K562 (cell line): ENCODE results near the gene EEF1A2. TPM values are rescaled to one million over a fixed set of nuclear protein-coding genes. Genes with fewer than 3 reads are reported as not detected.

ENCODE experiments used
- CCNT2 ChIP-seq: IDR thresholded peaks from 2 replicates; pipeline ENCODE4 v1.6.1; 2011; ENCODE audit warnings: borderline replicate concordance, low read depth, mild to moderate bottlenecking, moderate library complexity, mixed read lengths, low read length; ENCODE audit not compliant: insufficient read length; ENCODE audit errors: extremely low read depth
- COPS2 ChIP-seq: fragments of 450-650 bp; conservative IDR thresholded peaks from 2 replicates; pipeline ENCODE4 v1.6.1; 2016; ENCODE audit warnings: mild to moderate bottlenecking, moderate library complexity
- EWSR1 ChIP-seq: fragments of 450-650 bp; IDR thresholded peaks from 2 replicates; pipeline ENCODE4 v1.6.1; 2018; ENCODE audit warnings: borderline replicate concordance, mild to moderate bottlenecking, low read depth, moderate library complexity; ENCODE audit not compliant: partially characterized antibody
- GTF2F1 ChIP-seq: IDR thresholded peaks from 2 replicates; pipeline ENCODE4 v1.6.1; 2011; ENCODE audit warnings: low read depth, low read length, improper control_type of control experiment
- IFI16 ChIP-seq: fragments of 250-450 bp; sonication (Bioruptor Pico); IDR thresholded peaks from 2 replicates; pipeline ENCODE4 v2.1.2; 2022; ENCODE audit warnings: mild to moderate bottlenecking, inconsistent platforms
- L3MBTL2 ChIP-seq: fragments of 450-650 bp; IDR thresholded peaks from 2 replicates; pipeline ENCODE4 v1.6.1; 2016; ENCODE audit warnings: mild to moderate bottlenecking, moderate library complexity
- LEF1 ChIP-seq: fragments of 450-650 bp; IDR thresholded peaks from 2 replicates; pipeline ENCODE4 v1.6.1; 2016; ENCODE audit warnings: mild to moderate bottlenecking
- MAFF ChIP-seq: IDR thresholded peaks from 2 replicates; pipeline ENCODE4 v1.6.1; 2012; ENCODE audit warnings: low read length, improper control_type of control experiment
- MCM5 ChIP-seq: fragments of 450-650 bp; IDR thresholded peaks from 2 replicates; pipeline ENCODE4 v1.6.1; 2016; ENCODE audit warnings: low read depth
- MEIS2 ChIP-seq: fragments of 450-650 bp; IDR thresholded peaks from 2 replicates; pipeline ENCODE4 v1.6.1; 2014; ENCODE audit warnings: mild to moderate bottlenecking; ENCODE audit not compliant: partially characterized antibody
- POLR2AphosphoS5 ChIP-seq: IDR thresholded peaks from 2 replicates; pipeline ENCODE4 v1.6.1; 2011; ENCODE audit warnings: mild to moderate bottlenecking, low read depth, low read length, moderate library complexity; ENCODE audit not compliant: control insufficient read depth, insufficient read depth
- SMAD2 ChIP-seq: fragments of 150-350 bp; IDR thresholded peaks from 2 replicates; pipeline ENCODE4 v1.6.1; 2014; ENCODE audit warnings: low read depth, mild to moderate bottlenecking, low read length
- ZKSCAN8 ChIP-seq: fragments of 200-800 bp; sonication (Bioruptor generic); IDR thresholded peaks from 2 replicates; pipeline ENCODE4 v1.6.1; 2016; ENCODE audit warnings: missing genetic modification characterization, missing compliant biosample characterization
- ZNF140 ChIP-seq: fragments of 250-450 bp; sonication (Bioruptor Pico); IDR thresholded peaks from 2 replicates; pipeline ENCODE4 v1.8.0; 2021; ENCODE audit warnings: moderate library complexity, mild to moderate bottlenecking, inconsistent platforms
- ZNF311 ChIP-seq: fragments of 250-450 bp; sonication (Bioruptor Pico); IDR thresholded peaks from 2 replicates; pipeline ENCODE4 v1.4.0; 2020; ENCODE audit warnings: mild to moderate bottlenecking, moderate library complexity
- polyA plus RNA-seq, 8 experiments: library from polyadenylated mRNA; depleted of rRNA in 4 of 8; stranded (reverse) in 5 of 8; unstranded in 3 of 8; fragments of >200 nt; fragmentation: Nextera tagmentation in 2 of 8; fragmentation: Illumina TruSeq in 1 of 8; extraction: Ambion mirVana in 2 of 8; extraction: Trizol in 1 of 8; gene quantifications; 2 replicates each; pipeline versions ENCODE4 v1.2.1 to v1.2.3, GENCODE V29; 2011 to 2014; ENCODE audit warnings: inconsistent platforms in 1 of 8, missing spikeins in 1 of 8
- total RNA-seq, 7 experiments: library from RNA; depleted of rRNA in 6 of 7; stranded (reverse); fragments of >200 nt in 6 of 7; fragmentation: Illumina TruSeq in 2 of 7; extraction: Trizol in 2 of 7; gene quantifications; 2 replicates each; pipeline versions ENCODE4 v1.2.1 to v1.2.3, GENCODE V29; 2011 to 2021; ENCODE audit warnings: low replicate concordance in 1 of 7
- TF ChIP-seq, protein P1 (sequence below): fragments of 450-650 bp; formaldehyde crosslinking; conservative IDR thresholded peaks from 2 replicates; pipeline ENCODE4 v1.4.0; 2022; ENCODE audit warnings: mild to moderate bottlenecking, missing genetic modification characterization
- TF ChIP-seq, protein P2 (sequence below), 2 experiments: IDR thresholded peaks; 2 replicates each; pipeline ENCODE4 v1.6.1; 2011; ENCODE audit warnings: borderline replicate concordance in 1 of 2, control low read depth in 1 of 2, low read depth in 1 of 2, low read length in 1 of 2, mild to moderate bottlenecking in 1 of 2, mixed read lengths in 1 of 2, moderate library complexity in 1 of 2; ENCODE audit not compliant: insufficient read depth in 1 of 2, insufficient read length in 1 of 2, poor library complexity in 1 of 2, severe bottlenecking in 1 of 2; ENCODE audit errors: extremely low read depth in 1 of 2
- TF ChIP-seq, protein P3 (sequence below), 2 experiments: fragments of 150-350 bp in 1 of 2; IDR thresholded peaks; 2 replicates each; pipeline ENCODE4 v1.6.1; 2012 to 2016; ENCODE audit warnings: low read depth in 2 of 2, low read length in 2 of 2, mild to moderate bottlenecking in 1 of 2, moderate library complexity in 1 of 2
- TF ChIP-seq, protein P4 (sequence below): fragments of 250-450 bp; sonication (Bioruptor Pico); IDR thresholded peaks from 2 replicates; pipeline ENCODE4 v1.6.1; 2021; ENCODE audit warnings: mild to moderate bottlenecking
- TF ChIP-seq, protein P5 (sequence below): fragments of 450-650 bp; formaldehyde crosslinking; IDR thresholded peaks from 2 replicates; pipeline ENCODE4 v1.4.0; 2020; ENCODE audit warnings: mild to moderate bottlenecking, moderate library complexity

Gene EEF1A2
- total and polyA plus RNA-seq, 9 of the 15 experiments (the other 6 are each of a cell fraction or from before 2014, with no cell fraction given), result 0.04 to 29.6 (median 11.5) TPM

DNA sequence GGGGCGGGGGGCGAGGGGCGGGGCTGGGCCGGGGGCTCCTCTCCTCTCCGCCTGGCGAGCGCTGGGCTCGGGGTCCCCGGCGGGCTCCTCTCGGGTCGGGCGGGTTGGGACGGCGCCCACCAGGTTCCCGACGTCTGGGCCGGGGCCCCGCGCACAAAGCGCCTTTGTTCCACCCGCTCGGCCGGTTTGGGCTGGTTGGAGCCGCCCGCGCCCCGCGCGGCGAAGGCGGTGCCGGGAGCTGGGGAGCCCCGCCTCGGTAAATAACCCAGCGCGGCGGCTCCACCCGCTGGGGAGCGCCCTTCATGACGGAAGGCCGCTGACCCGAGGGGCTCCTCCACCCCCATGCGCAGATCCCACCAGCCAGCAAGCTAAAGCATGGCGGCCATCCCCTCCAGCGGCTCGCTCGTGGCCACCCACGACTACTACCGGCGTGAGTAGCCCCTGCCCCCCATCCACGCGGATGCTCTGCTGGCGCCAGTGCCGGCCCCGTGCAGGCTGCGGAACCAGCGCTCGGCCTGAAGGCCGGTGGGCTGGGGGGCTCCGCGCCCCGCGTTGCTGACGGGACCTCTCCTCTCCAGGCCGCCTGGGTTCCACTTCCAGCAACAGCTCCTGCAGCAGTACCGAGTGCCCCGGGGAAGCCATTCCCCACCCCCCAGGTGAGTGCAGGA, 22.2 kb upstream of the EEF1A2 start (continued):
- TF ChIP-seq, protein P1, sequence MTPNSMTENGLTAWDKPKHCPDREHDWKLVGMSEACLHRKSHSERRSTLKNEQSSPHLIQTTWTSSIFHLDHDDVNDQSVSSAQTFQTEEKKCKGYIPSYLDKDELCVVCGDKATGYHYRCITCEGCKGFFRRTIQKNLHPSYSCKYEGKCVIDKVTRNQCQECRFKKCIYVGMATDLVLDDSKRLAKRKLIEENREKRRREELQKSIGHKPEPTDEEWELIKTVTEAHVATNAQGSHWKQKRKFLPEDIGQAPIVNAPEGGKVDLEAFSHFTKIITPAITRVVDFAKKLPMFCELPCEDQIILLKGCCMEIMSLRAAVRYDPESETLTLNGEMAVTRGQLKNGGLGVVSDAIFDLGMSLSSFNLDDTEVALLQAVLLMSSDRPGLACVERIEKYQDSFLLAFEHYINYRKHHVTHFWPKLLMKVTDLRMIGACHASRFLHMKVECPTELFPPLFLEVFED (CRISPR knock-in tag), result no peak
- no peak for TF ChIP-seq ZNF140 (CRISPR knock-in tag)
- peak; percentile 44; the same call in 1 of the 2 replicates for TF ChIP-seq POLR2AphosphoS5
- peak; percentile 69; the same call in 1 of the 2 replicates for TF ChIP-seq LEF1
- TF ChIP-seq IFI16 (CRISPR knock-in tag), result no peak
- peak; percentile 8; the same call in 1 of the 2 replicates for TF ChIP-seq L3MBTL2
- TF ChIP-seq ZKSCAN8, result no peak
- no peak for TF ChIP-seq SMAD2
- TF ChIP-seq CCNT2, result peak; percentile 76
- TF ChIP-seq MAFF, result no peak
- no peak for TF ChIP-seq EWSR1
- no peak for TF ChIP-seq ZNF311 (CRISPR knock-in tag)
- no peak for TF ChIP-seq MEIS2
- peak; percentile 22; the same call in 1 of the 2 replicates for TF ChIP-seq GTF2F1
- TF ChIP-seq, protein P2, sequence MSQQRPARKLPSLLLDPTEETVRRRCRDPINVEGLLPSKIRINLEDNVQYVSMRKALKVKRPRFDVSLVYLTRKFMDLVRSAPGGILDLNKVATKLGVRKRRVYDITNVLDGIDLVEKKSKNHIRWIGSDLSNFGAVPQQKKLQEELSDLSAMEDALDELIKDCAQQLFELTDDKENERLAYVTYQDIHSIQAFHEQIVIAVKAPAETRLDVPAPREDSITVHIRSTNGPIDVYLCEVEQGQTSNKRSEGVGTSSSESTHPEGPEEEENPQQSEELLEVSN (IDR thresholded peaks at IDR 0.05; ENCODE audit: borderline replicate concordance in 1 of 2, extremely low read depth in 1 of 2, insufficient read depth in 1 of 2, insufficient read length in 1 of 2, low read depth in 1 of 2, low read length in 1 of 2, poor library complexity in 1 of 2, severe bottlenecking in 1 of 2), result peak in 1 of 2 experiments; percentile 42
- TF ChIP-seq, protein P3, sequence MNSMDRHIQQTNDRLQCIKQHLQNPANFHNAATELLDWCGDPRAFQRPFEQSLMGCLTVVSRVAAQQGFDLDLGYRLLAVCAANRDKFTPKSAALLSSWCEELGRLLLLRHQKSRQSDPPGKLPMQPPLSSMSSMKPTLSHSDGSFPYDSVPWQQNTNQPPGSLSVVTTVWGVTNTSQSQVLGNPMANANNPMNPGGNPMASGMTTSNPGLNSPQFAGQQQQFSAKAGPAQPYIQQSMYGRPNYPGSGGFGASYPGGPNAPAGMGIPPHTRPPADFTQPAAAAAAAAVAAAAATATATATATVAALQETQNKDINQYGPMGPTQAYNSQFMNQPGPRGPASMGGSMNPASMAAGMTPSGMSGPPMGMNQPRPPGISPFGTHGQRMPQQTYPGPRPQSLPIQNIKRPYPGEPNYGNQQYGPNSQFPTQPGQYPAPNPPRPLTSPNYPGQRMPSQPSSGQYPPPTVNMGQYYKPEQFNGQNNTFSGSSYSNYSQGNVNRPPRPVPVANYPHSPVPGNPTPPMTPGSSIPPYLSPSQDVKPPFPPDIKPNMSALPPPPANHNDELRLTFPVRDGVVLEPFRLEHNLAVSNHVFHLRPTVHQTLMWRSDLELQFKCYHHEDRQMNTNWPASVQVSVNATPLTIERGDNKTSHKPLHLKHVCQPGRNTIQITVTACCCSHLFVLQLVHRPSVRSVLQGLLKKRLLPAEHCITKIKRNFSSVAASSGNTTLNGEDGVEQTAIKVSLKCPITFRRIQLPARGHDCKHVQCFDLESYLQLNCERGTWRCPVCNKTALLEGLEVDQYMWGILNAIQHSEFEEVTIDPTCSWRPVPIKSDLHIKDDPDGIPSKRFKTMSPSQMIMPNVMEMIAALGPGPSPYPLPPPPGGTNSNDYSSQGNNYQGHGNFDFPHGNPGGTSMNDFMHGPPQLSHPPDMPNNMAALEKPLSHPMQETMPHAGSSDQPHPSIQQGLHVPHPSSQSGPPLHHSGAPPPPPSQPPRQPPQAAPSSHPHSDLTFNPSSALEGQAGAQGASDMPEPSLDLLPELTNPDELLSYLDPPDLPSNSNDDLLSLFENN (IDR thresholded peaks at IDR 0.05; ENCODE audit: low read depth in 2 of 2, low read length in 2 of 2), result no peak; a peak in 1 of 4 replicates
- no peak for TF ChIP-seq MCM5
- TF ChIP-seq, protein P4, sequence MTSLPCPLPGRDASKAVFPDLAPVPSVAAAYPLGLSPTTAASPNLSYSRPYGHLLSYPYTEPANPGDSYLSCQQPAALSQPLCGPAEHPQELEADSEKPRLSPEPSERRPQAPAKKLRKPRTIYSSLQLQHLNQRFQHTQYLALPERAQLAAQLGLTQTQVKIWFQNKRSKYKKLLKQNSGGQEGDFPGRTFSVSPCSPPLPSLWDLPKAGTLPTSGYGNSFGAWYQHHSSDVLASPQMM, result no peak
- TF ChIP-seq, protein P5, sequence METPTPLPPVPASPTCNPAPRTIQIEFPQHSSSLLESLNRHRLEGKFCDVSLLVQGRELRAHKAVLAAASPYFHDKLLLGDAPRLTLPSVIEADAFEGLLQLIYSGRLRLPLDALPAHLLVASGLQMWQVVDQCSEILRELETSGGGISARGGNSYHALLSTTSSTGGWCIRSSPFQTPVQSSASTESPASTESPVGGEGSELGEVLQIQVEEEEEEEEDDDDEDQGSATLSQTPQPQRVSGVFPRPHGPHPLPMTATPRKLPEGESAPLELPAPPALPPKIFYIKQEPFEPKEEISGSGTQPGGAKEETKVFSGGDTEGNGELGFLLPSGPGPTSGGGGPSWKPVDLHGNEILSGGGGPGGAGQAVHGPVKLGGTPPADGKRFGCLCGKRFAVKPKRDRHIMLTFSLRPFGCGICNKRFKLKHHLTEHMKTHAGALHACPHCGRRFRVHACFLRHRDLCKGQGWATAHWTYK (CRISPR knock-in tag), result peak; percentile 70; the same call in 1 of the 2 replicates
- no peak for TF ChIP-seq COPS2
